ENCODE measurements around the gene CFAP43. TPM values are rescaled to one million over a fixed set of nuclear protein-coding genes. Genes with fewer than 3 reads are reported as not detected.

The CFAP43 gene
- total RNA-seq, 1 donor from 2014 or later, result not detected

DNA sequence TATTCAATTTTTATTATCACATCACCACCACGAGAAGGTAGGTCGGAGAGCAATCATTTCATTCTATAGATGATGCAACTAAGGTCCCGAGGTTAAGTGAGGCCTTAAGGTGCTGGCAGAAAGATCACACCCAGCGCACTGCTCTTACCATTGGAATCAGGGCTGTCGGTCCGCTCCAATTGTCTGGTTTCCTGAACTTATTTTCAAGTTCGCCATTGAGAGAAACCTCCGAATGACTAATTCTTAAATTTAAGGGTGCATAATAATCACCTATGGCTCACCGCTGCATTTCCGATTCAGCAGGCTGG, 36.2 kb upstream of the CFAP43 start:
- peak overlapping the region; percentile 96 for H3K27ac Mint-ChIP-seq
- H3K27me3 Mint-ChIP-seq (ENCODE audit: insufficient read depth), result peaks cover 4% of the 10 kb centered on the region
- H3K4me1 Mint-ChIP-seq (ENCODE audit: low read depth), result peaks cover 49% of the 10 kb centered on the region
- intact Hi-C loops (cut with micrococcal nuclease), result loop anchor here (1.0 to 2.0 kb wide), 2 partner anchors 8 to 358 kb away; no protein-coding TSS in a partner anchor
- DNase-seq (ENCODE audit: low spot score), result no peak
- no peaks in the 10 kb centered on the region for H3K9me3 Mint-ChIP-seq
- peak overlapping the region; percentile 92 for H3K4me3 Mint-ChIP-seq
- H3K36me3 Mint-ChIP-seq (ENCODE audit: low read depth), result peaks cover 40% of the 10 kb centered on the region

- Mint-ChIP-seq H3K4me3 (peak overlapping the region; percentile 92), H3K36me3 (ENCODE audit: low read depth) (peaks cover 40% of the 10 kb centered on the region), H3K27ac (peak overlapping the region; percentile 96), H3K9me3 (no peaks in the 10 kb centered on the region), H3K4me1 (ENCODE audit: low read depth) (peaks cover 49% of the 10 kb centered on the region), H3K27me3 (ENCODE audit: insufficient read depth) (peaks cover 4% of the 10 kb centered on the region)
- intact Hi-C loops (cut with micrococcal nuclease), result loop anchor here (1.0 to 2.0 kb wide), 2 partner anchors 8 to 357 kb away; no protein-coding TSS in a partner anchor
- DNase-seq (ENCODE audit: low spot score), result no peak
These were observed 35.7 kb upstream of the CFAP43 start for GRCh38 chr10:104267721-104268404.

GRCh38 chr10:104264783-104265182, 32.6 kb upstream of the CFAP43 start:
- peaks cover 2% of the 10 kb centered on the region for H3K27me3 Mint-ChIP-seq (ENCODE audit: insufficient read depth)
- no peak overlapping the region for H3K4me3 Mint-ChIP-seq
- H3K9me3 Mint-ChIP-seq, result no peaks in the 10 kb centered on the region
- no peak overlapping the region for H3K27ac Mint-ChIP-seq
- peaks cover 72% of the 10 kb centered on the region for H3K4me1 Mint-ChIP-seq (ENCODE audit: low read depth)
- intact Hi-C loops (cut with micrococcal nuclease), result no loop called here
- DNase-seq (ENCODE audit: low spot score), result no peak
- peaks cover 61% of the 10 kb centered on the region for H3K36me3 Mint-ChIP-seq (ENCODE audit: low read depth)

DNA sequence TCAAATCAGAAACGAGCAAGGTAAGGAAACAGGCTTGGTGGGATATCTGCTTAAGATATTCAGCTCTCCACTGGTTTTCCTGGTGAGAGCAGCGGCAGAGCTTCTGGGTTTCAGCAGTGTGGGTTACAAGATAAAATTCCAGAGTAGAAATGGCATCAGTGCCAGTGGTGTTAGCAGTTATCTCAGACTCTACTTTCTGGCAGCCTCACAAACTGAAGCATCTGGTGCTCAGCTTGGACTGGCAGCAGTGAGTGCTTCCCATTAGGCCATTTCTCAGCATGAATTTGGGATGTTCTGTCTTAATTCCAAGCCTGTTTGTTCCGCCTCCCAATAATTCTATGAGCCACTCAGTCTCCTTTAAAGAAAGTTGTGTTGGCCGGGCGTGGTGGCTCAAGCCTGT, 29.9 kb upstream of the CFAP43 start:
- intact Hi-C loops (cut with micrococcal nuclease), result no loop called here
- H3K27ac Mint-ChIP-seq, result no peak overlapping the region

DNA sequence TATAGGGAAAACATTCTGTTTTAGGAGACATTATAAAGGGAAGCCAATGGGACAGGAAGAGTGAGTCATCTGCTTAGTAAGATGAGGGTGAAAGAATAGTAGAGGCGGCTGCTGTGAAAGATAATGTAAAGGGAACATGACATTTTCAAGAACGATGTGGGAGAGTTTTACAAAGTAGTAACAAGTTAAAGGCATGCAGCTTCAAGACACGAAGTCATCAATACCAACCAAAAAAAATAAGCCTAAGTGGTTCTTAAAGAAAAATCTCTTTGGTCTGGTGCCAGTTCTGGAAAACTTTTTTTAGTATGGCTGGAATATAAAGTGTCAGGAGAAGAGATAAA, 28.6 kb upstream of the CFAP43 start:
- H3K4me1 Mint-ChIP-seq (ENCODE audit: low read depth), result peaks cover 78% of the 10 kb centered on the region
- peaks cover 60% of the 10 kb centered on the region for H3K36me3 Mint-ChIP-seq (ENCODE audit: low read depth)
- DNase-seq (ENCODE audit: low spot score), result no peak
- intact Hi-C loops (cut with micrococcal nuclease), result loop anchor here (1.0 kb wide), 1 partner anchor 8 kb away; no protein-coding TSS in a partner anchor
- no peaks in the 10 kb centered on the region for H3K9me3 Mint-ChIP-seq
- H3K27ac Mint-ChIP-seq, result peak overlapping the region; percentile 82
- H3K4me3 Mint-ChIP-seq, result peak overlapping the region; percentile 40
- H3K27me3 Mint-ChIP-seq (ENCODE audit: insufficient read depth), result no peaks in the 10 kb centered on the region

More for the DNA sequence above, 29.9 kb upstream of the CFAP43 start:
- Mint-ChIP-seq H3K9me3 (no peaks in the 10 kb centered on the region), H3K4me3 (no peak overlapping the region), H3K4me1 (ENCODE audit: low read depth) (peaks cover 78% of the 10 kb centered on the region), H3K27me3 (ENCODE audit: insufficient read depth) (no peaks in the 10 kb centered on the region), H3K36me3 (ENCODE audit: low read depth) (peaks cover 67% of the 10 kb centered on the region)
- no peak for DNase-seq (ENCODE audit: low spot score)

- DNase-seq (ENCODE audit: low spot score), result no peak
- intact Hi-C loops (cut with micrococcal nuclease), result loop anchor here (1.0 to 5.0 kb wide), 2 partner anchors 8 to 293 kb away; partner anchors contain the start of gene SLK
- Mint-ChIP-seq H3K9me3 (no peaks in the 10 kb centered on the region), H3K4me1 (ENCODE audit: low read depth) (peaks cover 76% of the 10 kb centered on the region), H3K27ac (peak overlapping the region; percentile 82), H3K27me3 (ENCODE audit: insufficient read depth) (no peaks in the 10 kb centered on the region), H3K4me3 (peak overlapping the region; percentile 40), H3K36me3 (ENCODE audit: low read depth) (peaks cover 56% of the 10 kb centered on the region)
These were observed 28.0 kb upstream of the CFAP43 start for GRCh38 chr10:104259999-104260774.

- Mint-ChIP-seq H3K4me3 (no peak overlapping the region), H3K27ac (peak overlapping the region; percentile 2), H3K4me1 (ENCODE audit: low read depth) (peaks cover 70% of the 10 kb centered on the region), H3K36me3 (ENCODE audit: low read depth) (peaks cover 52% of the 10 kb centered on the region), H3K9me3 (no peaks in the 10 kb centered on the region), H3K27me3 (ENCODE audit: insufficient read depth) (no peaks in the 10 kb centered on the region)
- intact Hi-C loops (cut with micrococcal nuclease), result loop anchor here (5.0 kb wide), 1 partner anchor 292 kb away; the partner anchor contains the start of gene SLK
- no peak for DNase-seq (ENCODE audit: low spot score)
These were observed 27.3 kb upstream of the CFAP43 start for GRCh38 chr10:104259456-104259855.

GRCh38 chr10:104258209-104258608, 26.0 kb upstream of the CFAP43 start:
- peaks cover 50% of the 10 kb centered on the region for H3K36me3 Mint-ChIP-seq (ENCODE audit: low read depth)
- no peak for DNase-seq (ENCODE audit: low spot score)
- no peaks in the 10 kb centered on the region for H3K27me3 Mint-ChIP-seq (ENCODE audit: insufficient read depth)
- intact Hi-C loops (cut with micrococcal nuclease), result loop anchor here (5.0 kb wide), 1 partner anchor 291 kb away; the partner anchor contains the start of gene SLK
- no peak overlapping the region for H3K4me3 Mint-ChIP-seq
- no peaks in the 10 kb centered on the region for H3K9me3 Mint-ChIP-seq
- H3K27ac Mint-ChIP-seq, result peak overlapping the region; percentile 6
- H3K4me1 Mint-ChIP-seq (ENCODE audit: low read depth), result peaks cover 74% of the 10 kb centered on the region

- DNase-seq (ENCODE audit: low spot score), result no peak
- Mint-ChIP-seq H3K36me3 (ENCODE audit: low read depth) (peaks cover 51% of the 10 kb centered on the region), H3K27ac (peak overlapping the region; percentile 50), H3K9me3 (no peaks in the 10 kb centered on the region), H3K4me3 (peak overlapping the region; percentile 5), H3K27me3 (ENCODE audit: insufficient read depth) (no peaks in the 10 kb centered on the region), H3K4me1 (ENCODE audit: low read depth) (peaks cover 77% of the 10 kb centered on the region)
- intact Hi-C loops (cut with micrococcal nuclease), result loop anchor here (5.0 kb wide), 1 partner anchor 290 kb away; the partner anchor contains the start of gene SLK
These were observed 25.1 kb upstream of the CFAP43 start for GRCh38 chr10:104257235-104257634.

DNA sequence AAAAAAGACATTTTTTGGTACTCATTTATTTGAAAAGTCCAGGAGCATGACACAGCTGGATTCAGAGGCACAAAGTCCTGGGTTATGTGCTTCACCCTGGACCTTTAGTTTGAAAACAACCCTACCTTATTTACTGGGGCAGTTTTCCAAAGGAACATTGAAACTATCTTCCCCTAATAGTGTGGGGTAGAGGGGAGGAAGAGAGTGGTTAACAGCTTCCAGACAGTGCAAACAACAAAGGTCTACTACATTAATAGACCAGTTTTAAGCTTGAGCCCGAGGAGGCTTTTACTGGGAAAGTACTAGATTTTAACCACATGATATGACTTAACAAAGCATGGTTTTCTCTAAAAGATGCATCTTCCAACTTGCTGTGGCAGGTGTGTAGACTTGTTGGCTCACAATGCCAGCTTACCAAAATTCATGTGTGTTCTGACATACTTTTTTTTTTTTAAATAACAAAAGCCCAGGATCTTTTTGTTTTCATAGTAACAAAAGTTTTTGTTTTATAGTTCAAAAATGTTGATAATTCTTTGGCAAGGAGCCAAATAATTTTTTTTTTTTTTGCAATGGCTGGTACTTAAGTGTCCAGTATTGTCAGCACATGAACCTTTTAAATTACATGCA, 24.3 kb upstream of the CFAP43 start:
- no peaks in the 10 kb centered on the region for H3K9me3 Mint-ChIP-seq
- H3K4me3 Mint-ChIP-seq, result peak overlapping the region; percentile 96
- DNase-seq (ENCODE audit: low spot score), result no peak
- H3K27ac Mint-ChIP-seq, result peak overlapping the region; percentile 96
- H3K27me3 Mint-ChIP-seq (ENCODE audit: insufficient read depth), result no peaks in the 10 kb centered on the region
- H3K4me1 Mint-ChIP-seq (ENCODE audit: low read depth), result peaks cover 70% of the 10 kb centered on the region
- peaks cover 47% of the 10 kb centered on the region for H3K36me3 Mint-ChIP-seq (ENCODE audit: low read depth)
- intact Hi-C loops (cut with micrococcal nuclease), result loop anchor here (1.0 to 5.0 kb wide), 2 partner anchors 24 to 289 kb away; partner anchors contain the start of genes CFAP43 and SLK

DNA sequence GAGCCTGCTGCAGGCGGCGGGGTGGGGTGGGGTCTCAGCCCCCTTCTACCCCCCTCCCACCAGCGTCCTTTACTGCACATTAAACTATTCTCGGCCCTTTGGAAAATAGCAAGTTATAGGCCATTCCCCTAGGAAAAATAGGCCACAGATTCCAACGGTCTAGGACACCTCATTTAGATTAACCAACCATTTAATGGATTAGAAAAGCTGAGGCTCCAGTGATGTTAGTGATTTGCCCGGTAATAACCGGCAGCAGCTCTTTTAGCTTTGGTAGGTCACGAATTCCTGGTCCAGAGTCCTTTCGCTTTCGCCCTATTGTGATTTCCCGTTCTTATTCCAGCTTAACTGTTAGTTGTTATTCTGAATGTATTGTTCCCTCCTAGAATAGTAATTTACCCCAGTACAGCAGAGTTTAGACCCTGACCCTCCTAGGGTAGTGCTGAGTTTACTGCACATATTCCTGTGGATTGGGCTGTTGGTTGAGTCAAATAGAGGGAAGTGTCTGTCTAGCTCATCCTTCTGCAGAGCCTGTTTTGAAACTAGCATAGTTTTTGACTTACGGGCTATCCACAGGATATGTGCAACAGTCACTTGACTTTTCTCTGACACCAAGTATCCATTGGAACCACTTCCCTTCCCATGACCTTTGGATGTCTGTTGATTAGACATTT, 23.3 kb upstream of the CFAP43 start:
- Mint-ChIP-seq H3K4me3 (peak overlapping the region; percentile 96), H3K4me1 (ENCODE audit: low read depth) (peaks cover 60% of the 10 kb centered on the region), H3K27ac (peak overlapping the region; percentile 96), H3K27me3 (ENCODE audit: insufficient read depth) (peaks cover 6% of the 10 kb centered on the region), H3K36me3 (ENCODE audit: low read depth) (peaks cover 37% of the 10 kb centered on the region), H3K9me3 (no peaks in the 10 kb centered on the region)
- no peak for DNase-seq (ENCODE audit: low spot score)
- intact Hi-C loops (cut with micrococcal nuclease), result loop anchor here (1.0 to 5.0 kb wide), 2 partner anchors 14 to 288 kb away; partner anchors contain the start of genes GSTO2 and SLK
